ENCODE results near the gene C3orf62. TPM values are rescaled to one million over a fixed set of nuclear protein-coding genes. Genes with fewer than 3 reads are reported as not detected.
"Not testable (repeated sequence)": the region's sequence is repeated elsewhere in the genome, so short reads cannot be mapped to it uniquely, and the experiment has no call there.

The C3orf62 gene
- total RNA-seq, 6 experiments from 2014 or later = 1.6 to 2.3 (median 2.0) TPM

DNA sequence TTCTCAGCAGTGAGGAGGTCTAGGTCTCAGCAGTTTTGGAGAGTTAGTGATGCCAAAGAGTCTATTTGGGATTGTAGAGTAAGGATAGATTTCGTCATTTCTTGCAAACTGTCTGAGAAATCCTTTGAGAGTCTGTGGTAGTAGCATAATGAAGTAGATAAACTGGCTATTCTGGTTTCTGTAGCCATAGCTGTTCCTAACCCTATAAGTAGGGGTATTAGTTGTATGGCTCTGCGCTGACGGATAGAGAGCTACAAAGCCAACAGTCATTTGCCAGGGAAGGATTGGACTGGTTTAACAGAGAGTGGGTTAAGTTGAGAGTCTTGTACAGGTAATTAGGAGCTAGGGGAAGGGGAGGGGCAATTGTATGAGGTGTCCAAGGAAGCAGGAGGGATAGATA, 55.0 kb downstream of the C3orf62 start:
- 93% methylated on average over 3 of the region's 3 CpGs for WGBS (ENCODE audit: insufficient coverage, low coverage, low lambda C conversion rate, missing lambda C conversion rate)
- ATAC-seq (no peak), DNase-seq (no peak)
- Histone ChIP-seq H3K4me1 (peaks cover 0 to 7% (median 0%) of the 10 kb centered on the region in 4 donors), H3K36me3 (no peaks in the 10 kb centered on the region), H3K9me3 (no peaks in the 10 kb centered on the region), H3K4me3 (no peak overlapping the region), H3K27me3 (no peaks in the 10 kb centered on the region), H3K27ac (no peak overlapping the region)
- intact Hi-C loops (cut with DNase I) = no loop called here
- TF ChIP-seq POLR2A (IDR thresholded peaks at IDR 0.05) = no peak
- TF ChIP-seq, protein P1, sequence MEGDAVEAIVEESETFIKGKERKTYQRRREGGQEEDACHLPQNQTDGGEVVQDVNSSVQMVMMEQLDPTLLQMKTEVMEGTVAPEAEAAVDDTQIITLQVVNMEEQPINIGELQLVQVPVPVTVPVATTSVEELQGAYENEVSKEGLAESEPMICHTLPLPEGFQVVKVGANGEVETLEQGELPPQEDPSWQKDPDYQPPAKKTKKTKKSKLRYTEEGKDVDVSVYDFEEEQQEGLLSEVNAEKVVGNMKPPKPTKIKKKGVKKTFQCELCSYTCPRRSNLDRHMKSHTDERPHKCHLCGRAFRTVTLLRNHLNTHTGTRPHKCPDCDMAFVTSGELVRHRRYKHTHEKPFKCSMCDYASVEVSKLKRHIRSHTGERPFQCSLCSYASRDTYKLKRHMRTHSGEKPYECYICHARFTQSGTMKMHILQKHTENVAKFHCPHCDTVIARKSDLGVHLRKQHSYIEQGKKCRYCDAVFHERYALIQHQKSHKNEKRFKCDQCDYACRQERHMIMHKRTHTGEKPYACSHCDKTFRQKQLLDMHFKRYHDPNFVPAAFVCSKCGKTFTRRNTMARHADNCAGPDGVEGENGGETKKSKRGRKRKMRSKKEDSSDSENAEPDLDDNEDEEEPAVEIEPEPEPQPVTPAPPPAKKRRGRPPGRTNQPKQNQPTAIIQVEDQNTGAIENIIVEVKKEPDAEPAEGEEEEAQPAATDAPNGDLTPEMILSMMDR (IDR thresholded peaks at IDR 0.05) = no peak

DNA sequence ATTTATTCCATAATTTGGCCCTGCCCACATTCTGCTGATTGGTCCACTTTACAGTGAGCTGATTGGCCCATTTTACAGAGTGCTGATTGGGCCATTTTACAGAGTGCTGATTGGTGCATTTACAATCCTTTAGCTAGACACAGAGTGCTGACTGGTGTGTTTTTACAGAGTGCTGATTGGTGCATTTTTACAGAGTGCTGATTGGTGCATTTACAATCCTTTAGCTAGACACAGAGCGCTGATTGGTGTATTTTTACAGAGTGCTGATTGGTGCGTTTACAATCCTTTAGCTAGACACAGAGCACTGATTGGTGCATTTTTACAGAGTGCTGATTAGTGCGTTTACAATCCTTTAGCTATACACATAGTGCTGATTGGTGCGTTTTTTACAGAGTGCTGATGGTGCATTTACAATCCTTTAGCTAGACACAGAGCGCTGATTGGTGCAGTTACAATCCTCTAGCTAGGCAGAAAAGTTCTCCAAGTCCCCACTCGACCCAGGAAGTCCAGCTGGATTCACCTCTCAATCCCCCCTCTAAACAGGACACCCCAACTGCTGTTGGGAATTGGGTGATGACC, 56.0 kb downstream of the C3orf62 start:
- H3K27me3 ChIP-seq; H3K4me3 ChIP-seq; ATAC-seq; DNase-seq; H3K36me3 ChIP-seq; H3K9me3 ChIP-seq; intact Hi-C loops (cut with DNase I); H3K27ac ChIP-seq; H3K4me1 ChIP-seq: not testable (repeated sequence)
- 100% methylated on average over 1 of the region's 6 CpGs for WGBS (ENCODE audit: insufficient coverage, low coverage, low lambda C conversion rate, missing lambda C conversion rate)

DNA sequence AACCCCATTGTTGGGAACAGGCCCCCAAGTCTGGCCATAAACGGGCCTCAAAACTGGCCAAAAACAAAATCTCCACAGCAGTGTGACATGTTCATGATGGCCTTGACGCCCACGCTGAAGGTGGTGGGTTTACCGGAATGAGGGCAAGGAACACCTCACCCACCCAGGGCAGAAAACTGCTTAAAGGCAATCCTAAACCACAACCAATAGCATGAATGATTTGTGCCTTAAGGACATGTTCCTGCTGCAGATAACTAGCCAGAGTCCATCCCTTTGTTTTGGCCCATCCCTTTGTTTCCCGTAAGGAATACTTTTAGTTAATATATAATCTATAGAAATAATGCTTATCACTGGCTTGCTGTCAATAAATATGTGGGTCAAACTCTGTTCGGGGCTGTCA, 57.9 kb downstream of the C3orf62 start:
- Histone ChIP-seq H3K27ac (no peak overlapping the region), H3K9me3 (no peaks in the 10 kb centered on the region), H3K4me1 (peaks cover 0 to 7% (median 0%) of the 10 kb centered on the region in 4 donors), H3K27me3 (no peaks in the 10 kb centered on the region), H3K36me3 (no peaks in the 10 kb centered on the region), H3K4me3 (no peak overlapping the region)
- intact Hi-C loops (cut with DNase I) = no loop called here
- ATAC-seq = no peak
- TF ChIP-seq, protein P1 (IDR thresholded peaks at IDR 0.05) = no peak
- no peak for TF ChIP-seq POLR2A (IDR thresholded peaks at IDR 0.05)
- 87% methylated on average over 5 of the region's 6 CpGs for WGBS (ENCODE audit: insufficient coverage, low coverage, low lambda C conversion rate, missing lambda C conversion rate)
- DNase-seq = no peak

Small RNAs within 50 kb of the gene (microRNA-seq; reads per million reads assigned to microRNA genes)
- gene MIR4271 = 0 reads per million in 2 donors

Small RNAs within 50 kb of the gene (small RNA-seq; reads per million reads assigned to genes)
- gene AC121247.2 (0 reads per million in 2 experiments), gene MIR4271 (0 reads per million in 2 experiments), gene RF00019 (0 reads per million in 2 experiments)

Other genes starting within 250 kb of the C3orf62 start
- 10 to 100 TPM; 32.0 to 57.3 (median 39.0) TPM for gene IMPDH2, start 247.8 kb downstream of the C3orf62 start, total RNA-seq
- gene QRICH1, start 183.2 kb downstream of the C3orf62 start, total RNA-seq = 10 to 100 TPM; 21.9 to 35.7 (median 31.7) TPM
- gene QARS1, start 172.5 kb downstream of the C3orf62 start, total RNA-seq = 100 to 1,000 TPM in 2 of 6 experiments, 10 to 100 TPM in 4; 81.5 to 148 (median 93.5) TPM
- gene USP19, start 156.4 kb downstream of the C3orf62 start, total RNA-seq = 10 to 100 TPM; 28.0 to 39.0 (median 34.1) TPM
- gene LAMB2, start 144.2 kb downstream of the C3orf62 start, total RNA-seq = 100 to 1,000 TPM; 129 to 192 (median 163) TPM
- 10 to 100 TPM in 2 of 6 experiments, 1 to 10 TPM in 4; 8.0 to 18.9 (median 8.6) TPM for gene CCDC71, start 110.9 kb downstream of the C3orf62 start, total RNA-seq
- gene KLHDC8B, start 105.6 kb downstream of the C3orf62 start, total RNA-seq = 10 to 100 TPM; 10.4 to 15.2 (median 11.5) TPM
- 10 to 100 TPM; 10.0 to 26.3 (median 22.2) TPM for gene USP4, start 62.8 kb upstream of the C3orf62 start, total RNA-seq
- gene GPX1, start 81.1 kb upstream of the C3orf62 start, total RNA-seq = 100 to 1,000 TPM; 127 to 455 (median 278) TPM
- 100 to 1,000 TPM; 142 to 251 (median 171) TPM for gene RHOA, start 134.7 kb upstream of the C3orf62 start, total RNA-seq
- gene TCTA, start 135.2 kb upstream of the C3orf62 start, total RNA-seq = 10 to 100 TPM; 15.9 to 26.0 (median 19.4) TPM
- gene AMT, start 145.2 kb upstream of the C3orf62 start, total RNA-seq = 10 to 100 TPM in 5 of 6 experiments, 1 to 10 TPM in 1; 8.4 to 52.0 (median 31.3) TPM
- 10 to 100 TPM in 2 of 6 experiments, 1 to 10 TPM in 4; 2.2 to 13.1 (median 8.3) TPM for gene NICN1, start 152.1 kb upstream of the C3orf62 start, total RNA-seq
- gene DAG1, start 193.0 kb upstream of the C3orf62 start, total RNA-seq = 10 to 100 TPM; 54.5 to 92.5 (median 65.2) TPM